ENCODE data around the gene PDK4. TPM values are rescaled to one million over a fixed set of nuclear protein-coding genes. Genes with fewer than 3 reads are reported as not detected.
A peak's percentile ranks its signal among the peaks of the same experiment; 100 is the strongest.

The PDK4 gene
- total and polyA plus RNA-seq, 2 of the 13 experiments (the other 11 are each of a cell fraction or from before 2014, with no cell fraction given): 0.04 TPM; not detected in 1

GRCh38 chr7:95608359-95609173 lies 12.2 kb upstream of the PDK4 start (continued):
- TF ChIP-seq HMGXB3 (CRISPR knock-in tag; IDR thresholded peaks at IDR 0.05; ENCODE audit: borderline replicate concordance) (peak; percentile 17; the same call in 1 of the 2 replicates), ZNF256 (CRISPR knock-in tag; conservative IDR thresholded peaks at IDR 0.05) (no peak), ZNF740 (CRISPR knock-in tag; IDR thresholded peaks at IDR 0.05) (no peak), SMAD9 (CRISPR knock-in tag; IDR thresholded peaks at IDR 0.05) (no peak), ZNF556 (CRISPR knock-in tag; IDR thresholded peaks at IDR 0.05; ENCODE audit: borderline replicate concordance) (no peak), ZNF331 (CRISPR knock-in tag; IDR thresholded peaks at IDR 0.05) (peak; percentile 93; the same call in 1 of the 2 replicates), FOXO1 (CRISPR knock-in tag; IDR thresholded peaks at IDR 0.05) (peak; percentile 94), MTA1 (CRISPR knock-in tag; IDR thresholded peaks at IDR 0.05; ENCODE audit: borderline replicate concordance) (0 out of 2 replicates have a peak, but pooled peaks have one; percentile 62), MAF1 (CRISPR knock-in tag; IDR thresholded peaks at IDR 0.05; ENCODE audit: borderline replicate concordance) (0 out of 2 replicates have a peak, but pooled peaks have one; percentile 31), GPBP1L1 (CRISPR knock-in tag; IDR thresholded peaks at IDR 0.05) (no peak), SALL2 (CRISPR knock-in tag; IDR thresholded peaks at IDR 0.05) (peak; percentile 67; the same call in 1 of the 2 replicates), ZSCAN21 (CRISPR knock-in tag; IDR thresholded peaks at IDR 0.05; ENCODE audit: borderline replicate concordance) (0 out of 2 replicates have a peak, but pooled peaks have one; percentile 45), ZBTB37 (CRISPR knock-in tag; IDR thresholded peaks at IDR 0.05) (peak; percentile 56; the same call in 1 of the 2 replicates), AHR (CRISPR knock-in tag; IDR thresholded peaks at IDR 0.05) (no peak), MXD1 (CRISPR knock-in tag; IDR thresholded peaks at IDR 0.05) (no peak), ZFP82 (CRISPR knock-in tag; IDR thresholded peaks at IDR 0.05; ENCODE audit: borderline replicate concordance) (no peak), GABPA (IDR thresholded peaks at IDR 0.05; ENCODE audit: low read depth, low read length) (no peak), GABPA (CRISPR knock-in tag; IDR thresholded peaks at IDR 0.05; ENCODE audit: low read depth) (peak; percentile 33; the same call in 1 of the 2 replicates), FOXP1 (IDR thresholded peaks at IDR 0.05) (no peak), FOXP1 (CRISPR knock-in tag; IDR thresholded peaks at IDR 0.05) (peak; percentile 80; the same call in 1 of the 2 replicates), HOXA3 (CRISPR knock-in tag; IDR thresholded peaks at IDR 0.05) (peak; percentile 65), ZNF143 (CRISPR knock-in tag; IDR thresholded peaks at IDR 0.05) (peak; percentile 39; the same call in 1 of the 2 replicates)
